ENCODE measurements around the gene ZNF333. TPM values are rescaled to one million over a fixed set of nuclear protein-coding genes. Genes with fewer than 3 reads are reported as not detected.

The ZNF333 gene
- total and polyA plus RNA-seq, 7 donors, result 1.8 to 55.4 (median 27.2) TPM

DNA sequence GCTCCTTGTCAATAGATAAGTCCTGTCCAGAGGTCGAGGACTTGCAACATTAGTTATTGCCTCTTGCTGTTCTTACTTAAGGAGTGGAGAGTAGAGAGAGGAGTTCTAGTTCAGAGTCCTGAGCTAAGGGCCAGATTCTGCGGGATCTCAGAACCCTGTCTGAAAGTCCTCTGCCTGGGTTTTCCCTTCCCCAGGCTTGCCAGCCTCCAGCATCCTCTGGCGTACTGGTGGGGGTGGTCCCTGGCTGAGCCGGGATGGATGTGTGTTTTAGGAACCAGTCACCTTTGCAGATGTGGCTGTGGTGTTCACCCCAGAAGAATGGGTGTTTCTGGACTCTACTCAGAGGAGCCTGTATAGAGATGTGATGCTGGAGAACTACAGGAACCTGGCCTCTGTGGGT is 26.0 kb downstream of the ZNF333 start:
- H3K9me3 ChIP-seq, result peaks cover 43 to 66% (median 53%) of the 10 kb centered on the region in 4 donors
- H3K36me3 ChIP-seq, result peaks cover 61 to 100% (median 91%) of the 10 kb centered on the region in 4 donors
- H3K4me1 ChIP-seq, result no peaks in the 10 kb centered on the region
- DNase-seq, result no peak
- H3K27me3 ChIP-seq, result no peaks in the 10 kb centered on the region
- TF ChIP-seq EP300 (IDR thresholded peaks at IDR 0.05), result no peak
- TF ChIP-seq POLR2A (IDR thresholded peaks at IDR 0.05), result no peak
- no peak for TF ChIP-seq CTCF (IDR thresholded peaks at IDR 0.05)
- TF ChIP-seq POLR2AphosphoS5 (IDR thresholded peaks at IDR 0.05), result no peak
- H3K27ac ChIP-seq, result no peak overlapping the region
- 97% methylated on average over 4 of the region's 4 CpGs for WGBS, 2 donors
- no peak overlapping the region for H3K4me3 ChIP-seq
- intact Hi-C loops (cut with DNase I), result no loop called here

- no peak for DNase-seq
- intact Hi-C loops (cut with DNase I), result no loop called here
- TF ChIP-seq POLR2A (IDR thresholded peaks at IDR 0.05) (no peak), POLR2AphosphoS5 (IDR thresholded peaks at IDR 0.05) (no peak), CTCF (IDR thresholded peaks at IDR 0.05) (no peak), EP300 (IDR thresholded peaks at IDR 0.05) (no peak)
- H3K27ac ChIP-seq, result no peak overlapping the region
- peaks cover 48 to 100% (median 82%) of the 10 kb centered on the region in 4 donors for H3K36me3 ChIP-seq
- H3K4me3 ChIP-seq, result no peak overlapping the region
- H3K4me1 ChIP-seq, result no peaks in the 10 kb centered on the region
- H3K27me3 ChIP-seq, result no peaks in the 10 kb centered on the region
- WGBS, 2 donors, result 93 to 97% methylated on average over 18 of the region's 18 CpGs
- H3K9me3 ChIP-seq, result peaks cover 46 to 83% (median 65%) of the 10 kb centered on the region in 4 donors
These were observed 28.8 kb downstream of the ZNF333 start for GRCh38 chr19:14718522-14719116.

- DNase-seq, result no peak
- H3K27me3 ChIP-seq, result no peaks in the 10 kb centered on the region
- no peak overlapping the region for H3K27ac ChIP-seq
- TF ChIP-seq POLR2A (IDR thresholded peaks at IDR 0.05), result no peak
- TF ChIP-seq CTCF (IDR thresholded peaks at IDR 0.05), result no peak
- TF ChIP-seq EP300 (IDR thresholded peaks at IDR 0.05), result no peak
- no peak for TF ChIP-seq POLR2AphosphoS5 (IDR thresholded peaks at IDR 0.05)
- intact Hi-C loops (cut with DNase I), result no loop called here
- H3K4me1 ChIP-seq, result no peaks in the 10 kb centered on the region
- H3K9me3 ChIP-seq, result peaks cover 51 to 84% (median 68%) of the 10 kb centered on the region in 4 donors
- H3K36me3 ChIP-seq, result peaks cover 47 to 100% (median 79%) of the 10 kb centered on the region in 4 donors
- 98% methylated on average over 3 of the region's 3 CpGs for WGBS, 2 donors
- no peak overlapping the region for H3K4me3 ChIP-seq
These were observed 29.3 kb downstream of the ZNF333 start for GRCh38 chr19:14719162-14719561.

GRCh38 chr19:14722127-14722526 is 32.3 kb downstream of the ZNF333 start:
- intact Hi-C loops (cut with DNase I), result no loop called here
- 89% methylated on average over 2 of the region's 2 CpGs for WGBS, 2 donors
- Histone ChIP-seq H3K4me1 (no peaks in the 10 kb centered on the region), H3K27me3 (no peaks in the 10 kb centered on the region), H3K4me3 (no peak overlapping the region), H3K9me3 (peaks cover 36 to 87% (median 65%) of the 10 kb centered on the region in 4 donors), H3K27ac (no peak overlapping the region), H3K36me3 (peaks cover 23 to 73% (median 49%) of the 10 kb centered on the region in 4 donors)
- TF ChIP-seq POLR2AphosphoS5 (IDR thresholded peaks at IDR 0.05), result no peak
- no peak for TF ChIP-seq EP300 (IDR thresholded peaks at IDR 0.05)
- TF ChIP-seq POLR2A (IDR thresholded peaks at IDR 0.05), result no peak
- no peak for TF ChIP-seq CTCF (IDR thresholded peaks at IDR 0.05)
- no peak for DNase-seq

GRCh38 chr19:14728595-14728994 is 38.7 kb downstream of the ZNF333 start:
- H3K36me3 ChIP-seq, result peaks cover 0 to 9% (median 2%) of the 10 kb centered on the region in 4 donors
- DNase-seq, result no peak
- no peak overlapping the region for H3K4me3 ChIP-seq
- intact Hi-C loops (cut with DNase I), result no loop called here
- WGBS, 2 donors, result 71 to 81% methylated on average over 7 of the region's 7 CpGs
- H3K27ac ChIP-seq, result no peak overlapping the region
- TF ChIP-seq POLR2AphosphoS5 (IDR thresholded peaks at IDR 0.05) (no peak), EP300 (IDR thresholded peaks at IDR 0.05) (no peak), POLR2A (IDR thresholded peaks at IDR 0.05) (no peak), CTCF (IDR thresholded peaks at IDR 0.05) (no peak)
- no peaks in the 10 kb centered on the region for H3K27me3 ChIP-seq
- H3K4me1 ChIP-seq, result no peaks in the 10 kb centered on the region
- peaks cover 13 to 40% (median 31%) of the 10 kb centered on the region in 4 donors for H3K9me3 ChIP-seq

Data from sigmoid colon (tissue), 7 donors.